ENCODE data around the gene PHLDA1.

DNA sequence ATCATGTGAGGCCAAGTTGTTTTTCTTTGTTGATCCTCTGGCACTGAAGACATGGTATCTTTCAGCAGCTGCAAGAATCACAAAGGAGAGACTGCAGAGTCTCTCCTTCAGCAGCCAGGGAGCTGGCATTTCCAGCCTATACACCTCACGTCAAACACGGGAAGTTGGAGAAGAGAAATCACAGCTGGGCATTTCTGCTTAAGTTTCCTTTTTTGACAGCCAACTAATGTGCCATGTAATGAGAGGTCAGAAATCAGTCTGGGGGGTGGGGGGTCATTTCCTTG, 28.3 kb downstream of the PHLDA1 start:
- TF ChIP-seq, protein P1, sequence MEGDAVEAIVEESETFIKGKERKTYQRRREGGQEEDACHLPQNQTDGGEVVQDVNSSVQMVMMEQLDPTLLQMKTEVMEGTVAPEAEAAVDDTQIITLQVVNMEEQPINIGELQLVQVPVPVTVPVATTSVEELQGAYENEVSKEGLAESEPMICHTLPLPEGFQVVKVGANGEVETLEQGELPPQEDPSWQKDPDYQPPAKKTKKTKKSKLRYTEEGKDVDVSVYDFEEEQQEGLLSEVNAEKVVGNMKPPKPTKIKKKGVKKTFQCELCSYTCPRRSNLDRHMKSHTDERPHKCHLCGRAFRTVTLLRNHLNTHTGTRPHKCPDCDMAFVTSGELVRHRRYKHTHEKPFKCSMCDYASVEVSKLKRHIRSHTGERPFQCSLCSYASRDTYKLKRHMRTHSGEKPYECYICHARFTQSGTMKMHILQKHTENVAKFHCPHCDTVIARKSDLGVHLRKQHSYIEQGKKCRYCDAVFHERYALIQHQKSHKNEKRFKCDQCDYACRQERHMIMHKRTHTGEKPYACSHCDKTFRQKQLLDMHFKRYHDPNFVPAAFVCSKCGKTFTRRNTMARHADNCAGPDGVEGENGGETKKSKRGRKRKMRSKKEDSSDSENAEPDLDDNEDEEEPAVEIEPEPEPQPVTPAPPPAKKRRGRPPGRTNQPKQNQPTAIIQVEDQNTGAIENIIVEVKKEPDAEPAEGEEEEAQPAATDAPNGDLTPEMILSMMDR (IDR thresholded peaks at IDR 0.05) = no peak
- TF ChIP-seq POLR2A (IDR thresholded peaks at IDR 0.05) = no peak

Data from vagina (tissue), 2 donors.